NOMO-1 (cell line): ENCODE data around the gene PRKN.
"Not testable (repeated sequence)": the region's sequence is repeated elsewhere in the genome, so short reads cannot be mapped to it uniquely, and the experiment has no call there.

Experiments
- DNase-seq, 2 experiments: peaks; one replicate each; lab custom pipeline; 2025; ENCODE audit not compliant: unreplicated experiment in 2 of 2; lab: John Stamatoyannopoulos, UW

PRKN gene

GRCh38 chr6:161359618-161359945 lies 1368.0 kb downstream of the PRKN start:
- peak; percentile 24 to 36 for DNase-seq

DNA sequence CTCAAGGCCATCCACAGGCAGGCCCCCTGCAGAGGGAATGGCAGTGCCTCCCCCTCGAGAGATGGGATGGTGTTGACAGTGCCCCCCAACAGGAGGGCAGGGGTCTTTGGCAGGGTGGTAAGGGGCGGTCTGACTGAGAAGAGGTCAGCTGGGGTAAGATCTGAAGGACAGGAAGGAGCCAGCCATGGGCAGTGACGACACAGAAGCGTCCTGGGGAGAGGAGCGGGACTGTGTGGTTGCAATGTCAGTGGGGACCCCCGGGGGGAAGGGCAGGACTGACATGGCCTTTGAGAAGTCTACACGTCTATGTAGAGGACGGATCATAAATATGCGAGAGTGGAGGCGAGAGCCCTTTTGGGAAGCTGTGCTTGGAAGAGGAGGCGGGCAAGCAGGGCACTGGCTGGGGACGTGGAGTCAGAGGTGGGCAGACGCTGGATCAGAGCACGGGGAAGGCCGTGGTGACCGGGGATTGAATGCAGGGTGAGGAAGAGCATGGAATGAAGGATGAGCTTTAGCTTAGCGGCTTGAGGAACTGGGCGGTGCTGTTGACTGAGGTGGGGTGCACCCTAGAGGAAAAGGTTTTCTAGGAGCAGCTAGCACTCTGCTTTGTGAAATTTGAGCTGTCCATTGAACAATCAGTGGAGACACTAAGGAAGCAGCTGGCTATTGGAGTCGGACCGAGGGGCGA lies 1371.3 kb downstream of the PRKN start:
- no peak for DNase-seq

DNA sequence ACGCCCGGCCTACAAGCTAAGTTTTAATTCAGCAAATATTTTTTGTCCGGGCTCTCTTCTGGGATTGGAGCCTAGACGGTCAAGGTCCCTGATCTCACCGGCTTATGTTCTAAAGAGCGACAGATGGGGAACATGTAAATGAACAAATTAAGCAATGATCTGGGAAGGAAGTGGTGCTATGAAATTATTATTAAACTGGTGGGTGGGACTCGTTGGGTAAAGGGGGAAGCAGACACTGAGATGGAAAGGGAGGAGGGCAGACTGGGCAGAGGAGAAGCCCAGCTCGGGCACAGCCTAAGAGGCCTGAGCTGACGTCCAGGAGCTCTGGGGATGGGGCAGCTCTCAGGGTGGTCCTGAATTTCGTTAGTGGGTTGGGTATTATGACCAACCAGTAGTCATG lies 1371.9 kb downstream of the PRKN start:
- DNase-seq: peak; percentile 75 to 76

DNA sequence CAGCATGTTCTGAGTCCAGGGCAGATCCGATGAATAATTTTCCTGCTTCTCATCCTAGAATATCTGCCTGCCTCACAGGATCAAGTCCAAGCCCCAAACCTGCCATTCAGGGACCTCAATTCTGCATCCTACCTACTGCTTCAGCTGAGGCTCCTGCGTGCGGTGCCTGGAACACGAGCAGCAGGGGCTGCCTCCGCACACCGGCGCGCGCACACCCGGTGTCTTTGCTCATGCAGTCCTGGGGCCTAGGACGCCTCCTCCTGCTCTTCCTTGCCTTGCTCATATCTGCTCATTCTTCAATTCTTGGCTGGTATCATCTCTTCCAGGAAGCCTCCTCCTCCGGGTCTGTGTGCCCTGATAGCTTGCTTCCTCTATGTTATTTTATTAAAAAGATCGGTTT lies 1372.6 kb downstream of the PRKN start:
- DNase-seq: no peak

GRCh38 chr6:161354276-161354840 lies 1373.2 kb downstream of the PRKN start:
- DNase-seq: no peak

DNA sequence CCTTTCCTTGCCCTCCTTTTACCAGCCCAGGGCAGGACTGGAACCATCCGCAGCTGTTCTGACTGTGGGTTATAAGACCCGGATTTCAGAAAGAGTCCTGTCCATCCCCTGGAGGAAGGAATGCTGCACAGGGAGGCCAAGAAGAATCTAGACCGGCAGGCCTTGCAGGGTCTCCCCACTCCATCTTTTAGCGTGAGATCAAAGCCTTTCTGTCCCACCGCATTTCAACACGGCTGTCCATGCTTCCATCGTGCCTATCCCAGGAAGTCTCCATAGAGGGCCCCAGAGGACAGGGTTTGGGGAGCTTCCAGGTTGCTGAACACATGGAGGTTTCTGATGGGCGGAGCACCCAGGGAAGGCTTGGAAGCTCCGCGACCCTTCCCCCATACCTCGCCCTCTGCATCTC lies 1374.4 kb downstream of the PRKN start:
- DNase-seq: no peak

- peak in 1 of 2 experiments; percentile 11 for DNase-seq
Observed at GRCh38 chr6:161351858-161352257, 1375.7 kb downstream of the PRKN start.

DNA sequence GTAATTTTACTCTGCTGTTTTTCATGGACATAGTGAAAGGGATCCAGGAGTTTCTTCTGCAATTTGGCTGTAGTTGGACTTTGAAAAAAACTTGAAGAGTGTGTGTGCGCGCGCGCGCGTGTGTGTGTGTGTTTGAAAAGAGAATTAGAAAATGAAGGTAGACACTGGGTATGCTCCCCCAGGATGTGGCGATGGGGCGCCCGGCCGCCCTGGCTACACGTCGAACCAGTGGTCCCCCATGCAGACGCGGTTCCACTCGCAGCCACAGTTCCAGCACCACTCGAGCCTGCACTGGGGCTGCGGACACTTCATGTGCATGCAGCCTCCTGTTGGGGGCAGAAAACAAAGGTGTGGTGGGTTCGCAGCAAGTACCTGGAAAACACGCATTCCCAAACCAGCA lies 1377.7 kb downstream of the PRKN start:
- DNase-seq: no peak

- no peak for DNase-seq
Observed at GRCh38 chr6:161348628-161348994, 1379.0 kb downstream of the PRKN start.

DNA sequence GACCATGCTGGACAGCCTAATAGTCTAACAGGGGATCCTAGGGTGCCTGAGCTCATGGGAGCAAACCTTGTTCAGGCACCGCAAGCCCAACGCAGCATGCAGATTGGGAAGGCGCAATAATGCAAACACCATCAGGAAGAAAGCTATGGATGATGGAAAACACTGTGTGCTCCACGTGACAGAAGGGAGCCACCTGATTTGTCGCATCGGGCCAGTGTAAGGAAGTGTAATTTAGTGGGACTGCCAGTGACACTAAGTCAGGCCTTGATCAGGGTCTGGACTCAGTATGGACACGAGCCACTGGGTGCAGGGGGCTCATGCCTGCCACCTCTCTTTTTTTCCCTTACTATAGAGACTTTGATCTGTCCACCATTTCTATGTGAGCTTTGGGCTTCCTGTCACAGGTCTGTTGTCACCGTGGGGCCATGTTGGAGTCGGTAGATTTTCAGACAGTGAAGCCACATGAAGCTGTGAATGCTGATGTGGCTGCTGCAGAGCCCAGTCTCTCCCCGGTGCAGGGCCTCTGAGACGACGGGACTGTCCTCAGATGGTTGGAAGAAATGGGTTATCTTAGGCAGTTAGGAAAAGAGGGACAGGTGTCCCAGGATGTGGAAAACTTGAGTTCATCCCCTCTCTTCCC lies 1379.5 kb downstream of the PRKN start:
- no peak for DNase-seq

DNA sequence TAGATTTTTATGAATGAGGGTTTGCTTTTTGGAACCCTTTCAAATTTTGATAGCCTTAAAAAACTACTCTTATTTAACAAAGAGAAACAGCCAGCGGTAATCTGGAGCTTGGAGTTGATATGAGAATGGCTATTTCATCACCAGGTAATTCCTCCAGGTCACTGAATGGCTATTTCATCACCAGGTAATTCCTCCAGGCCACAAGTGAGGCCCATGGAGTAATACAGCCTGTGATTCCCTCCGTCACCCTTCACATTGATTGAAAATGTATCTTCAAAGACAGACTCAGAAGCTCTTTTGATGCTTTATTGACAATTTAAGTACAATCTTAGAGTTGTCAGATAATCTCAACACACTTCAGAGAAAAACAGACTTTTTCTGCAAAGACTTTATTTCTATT lies 1380.4 kb downstream of the PRKN start:
- no peak for DNase-seq

GRCh38 chr6:161346717-161347116 lies 1380.8 kb downstream of the PRKN start:
- no peak for DNase-seq

DNA sequence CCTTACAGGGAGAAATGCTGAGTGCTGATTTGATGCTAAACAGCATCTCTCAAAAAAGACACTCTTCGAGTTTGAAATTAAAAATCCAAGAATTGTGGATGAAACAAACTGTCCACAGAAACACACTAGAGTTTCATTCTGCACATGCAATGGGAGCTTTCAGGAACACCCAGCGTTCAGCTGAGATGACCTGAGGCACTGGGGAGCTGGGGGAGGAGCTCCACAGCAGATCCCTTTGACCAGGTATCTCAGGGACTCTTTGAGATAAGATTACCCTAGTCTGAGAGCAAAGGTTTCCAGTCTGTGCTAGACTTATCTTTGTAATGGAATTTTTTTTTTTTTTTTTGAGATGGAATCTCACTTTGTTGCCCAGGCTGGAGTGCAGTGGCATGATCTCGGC lies 1382.9 kb downstream of the PRKN start:
- no peak for DNase-seq

GRCh38 chr6:161342039-161342438 lies 1385.5 kb downstream of the PRKN start:
- no peak for DNase-seq

- DNase-seq: no peak
Observed at GRCh38 chr6:161341638-161342037, 1385.9 kb downstream of the PRKN start.

DNA sequence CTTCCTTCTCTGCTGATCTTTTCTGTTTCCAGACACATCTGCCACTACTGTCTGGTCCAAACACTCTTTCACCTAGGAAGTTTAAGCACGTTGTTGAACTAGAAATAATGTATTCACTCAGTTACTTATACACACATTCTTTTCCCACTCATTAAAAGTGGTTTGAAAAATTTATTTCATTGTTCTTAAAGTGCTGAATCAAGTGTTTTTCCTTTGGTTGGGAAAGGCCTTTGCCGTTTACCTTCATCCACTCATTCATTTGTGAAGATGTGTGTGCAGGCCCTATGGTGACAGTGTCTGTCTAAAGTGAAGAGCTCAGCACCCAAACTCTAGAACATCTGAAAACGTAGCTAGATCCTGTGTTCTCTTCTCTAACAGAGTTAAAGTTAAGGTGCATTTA lies 1389.6 kb downstream of the PRKN start:
- DNase-seq: no peak

DNA sequence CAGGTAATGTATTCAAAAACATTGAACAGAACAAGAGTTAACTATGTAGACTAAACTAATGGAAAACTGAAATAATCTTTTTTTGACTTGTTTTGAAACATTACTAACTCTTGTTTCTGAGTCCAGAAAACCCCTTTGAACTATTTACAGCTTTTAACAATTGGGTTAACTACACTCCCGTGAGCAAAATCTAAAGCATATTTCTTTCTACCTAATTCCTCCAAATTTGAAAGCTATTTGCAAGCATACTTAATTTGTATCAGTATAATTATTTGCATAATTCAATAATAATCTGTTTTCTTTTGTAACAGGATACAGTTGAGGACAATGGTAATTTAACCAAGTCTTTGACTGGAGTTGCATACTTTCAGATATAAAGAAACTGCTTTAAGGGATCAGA lies 1391.1 kb downstream of the PRKN start:
- DNase-seq: no peak

DNA sequence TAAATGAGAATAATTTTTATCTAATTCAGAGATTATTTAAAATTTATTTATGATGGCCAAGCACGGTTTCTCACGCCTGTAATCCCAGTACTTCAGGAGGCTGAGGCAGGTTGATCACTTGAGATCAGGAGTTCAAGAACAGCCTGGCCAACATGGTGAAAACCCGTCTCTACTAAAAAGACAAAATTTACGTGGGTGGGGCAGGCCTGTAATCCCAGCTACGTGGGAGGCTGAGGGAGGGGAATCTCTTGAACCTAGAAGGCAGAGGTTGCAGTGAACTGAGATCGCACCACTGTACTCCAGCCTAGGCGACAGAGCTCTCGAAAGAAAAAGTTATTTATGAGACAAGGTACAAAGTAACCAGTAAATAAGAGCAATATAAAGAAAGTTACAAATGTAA lies 1394.2 kb downstream of the PRKN start:
- DNase-seq: no peak

- not testable (repeated sequence) for DNase-seq
Observed at GRCh38 chr6:161331402-161332081, 1396.0 kb downstream of the PRKN start.

GRCh38 chr6:161327360-161327953 lies 1400.1 kb downstream of the PRKN start:
- DNase-seq: no peak

GRCh38 chr6:161319231-161319630 lies 1408.3 kb downstream of the PRKN start:
- DNase-seq: no peak

GRCh38 chr6:161318456-161318855 lies 1409.1 kb downstream of the PRKN start:
- DNase-seq: no peak
